ENCODE data around the gene MAP10.

Gene MAP10

DNA sequence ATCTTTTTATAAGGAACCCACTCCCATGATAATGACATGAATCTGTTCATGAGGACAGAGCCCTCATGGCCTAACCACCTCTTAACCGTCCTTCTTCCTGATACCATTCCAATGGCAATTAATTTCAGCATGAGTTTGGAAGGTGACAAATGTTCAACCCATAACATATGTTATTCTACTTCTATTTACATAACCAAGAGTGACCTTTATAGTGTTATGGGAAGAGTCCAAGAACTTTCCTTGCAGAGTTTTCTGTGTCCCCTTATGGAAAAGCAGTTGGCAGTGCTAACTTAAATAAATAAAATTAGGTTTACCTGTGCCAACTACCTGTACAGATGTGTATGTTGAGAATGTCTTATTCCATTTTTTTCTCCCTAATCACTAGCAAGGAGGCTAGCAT is 11.1 kb downstream of the MAP10 start:
- TF ChIP-seq, protein P1, sequence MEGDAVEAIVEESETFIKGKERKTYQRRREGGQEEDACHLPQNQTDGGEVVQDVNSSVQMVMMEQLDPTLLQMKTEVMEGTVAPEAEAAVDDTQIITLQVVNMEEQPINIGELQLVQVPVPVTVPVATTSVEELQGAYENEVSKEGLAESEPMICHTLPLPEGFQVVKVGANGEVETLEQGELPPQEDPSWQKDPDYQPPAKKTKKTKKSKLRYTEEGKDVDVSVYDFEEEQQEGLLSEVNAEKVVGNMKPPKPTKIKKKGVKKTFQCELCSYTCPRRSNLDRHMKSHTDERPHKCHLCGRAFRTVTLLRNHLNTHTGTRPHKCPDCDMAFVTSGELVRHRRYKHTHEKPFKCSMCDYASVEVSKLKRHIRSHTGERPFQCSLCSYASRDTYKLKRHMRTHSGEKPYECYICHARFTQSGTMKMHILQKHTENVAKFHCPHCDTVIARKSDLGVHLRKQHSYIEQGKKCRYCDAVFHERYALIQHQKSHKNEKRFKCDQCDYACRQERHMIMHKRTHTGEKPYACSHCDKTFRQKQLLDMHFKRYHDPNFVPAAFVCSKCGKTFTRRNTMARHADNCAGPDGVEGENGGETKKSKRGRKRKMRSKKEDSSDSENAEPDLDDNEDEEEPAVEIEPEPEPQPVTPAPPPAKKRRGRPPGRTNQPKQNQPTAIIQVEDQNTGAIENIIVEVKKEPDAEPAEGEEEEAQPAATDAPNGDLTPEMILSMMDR (IDR thresholded peaks at IDR 0.05; ENCODE audit: low read depth, low read length, missing control alignments), result no peak
- H3K4me3 ChIP-seq (replicated peaks; ENCODE audit: low read depth, low read length), result no peak overlapping the region
- DNase-seq (ENCODE audit: extremely low read depth, low read depth), result no peak

- DNase-seq (ENCODE audit: extremely low read depth, low read depth), result no peak
- TF ChIP-seq, protein P1 (IDR thresholded peaks at IDR 0.05; ENCODE audit: low read depth, low read length, missing control alignments), result no peak
- H3K4me3 ChIP-seq (replicated peaks; ENCODE audit: low read depth, low read length), result no peak overlapping the region
Observed at GRCh38 chr1:232818040-232818439, 12.8 kb downstream of the MAP10 start.

DNA sequence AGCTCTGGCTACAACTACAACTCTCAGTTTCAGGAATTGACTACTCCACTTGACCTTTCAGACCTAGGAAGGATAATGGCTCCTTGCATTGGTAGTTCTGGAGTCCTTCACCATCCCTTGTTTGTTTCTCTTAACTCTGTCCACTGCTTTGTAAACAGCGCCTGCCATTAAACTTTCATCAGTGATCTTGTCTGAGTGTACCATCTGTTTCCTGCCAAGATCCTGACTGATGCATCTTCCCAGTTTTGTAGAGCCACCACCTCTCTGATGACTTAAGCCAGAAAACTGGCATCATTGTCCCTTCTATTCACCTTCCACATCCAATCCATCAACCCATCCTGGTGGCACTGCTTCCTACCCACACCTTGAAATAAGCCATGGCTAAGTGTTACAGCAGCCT is 15.2 kb downstream of the MAP10 start:
- TF ChIP-seq, protein P1 (IDR thresholded peaks at IDR 0.05; ENCODE audit: low read depth, low read length, missing control alignments), result no peak
- H3K4me3 ChIP-seq (replicated peaks; ENCODE audit: low read depth, low read length), result no peak overlapping the region
- DNase-seq (ENCODE audit: extremely low read depth, low read depth), result no peak

GRCh38 chr1:232822530-232822929 is 17.3 kb downstream of the MAP10 start:
- no peak overlapping the region for H3K4me3 ChIP-seq (replicated peaks; ENCODE audit: low read depth, low read length)
- TF ChIP-seq, protein P1 (IDR thresholded peaks at IDR 0.05; ENCODE audit: low read depth, low read length, missing control alignments), result no peak
- no peak for DNase-seq (ENCODE audit: extremely low read depth, low read depth)

DNA sequence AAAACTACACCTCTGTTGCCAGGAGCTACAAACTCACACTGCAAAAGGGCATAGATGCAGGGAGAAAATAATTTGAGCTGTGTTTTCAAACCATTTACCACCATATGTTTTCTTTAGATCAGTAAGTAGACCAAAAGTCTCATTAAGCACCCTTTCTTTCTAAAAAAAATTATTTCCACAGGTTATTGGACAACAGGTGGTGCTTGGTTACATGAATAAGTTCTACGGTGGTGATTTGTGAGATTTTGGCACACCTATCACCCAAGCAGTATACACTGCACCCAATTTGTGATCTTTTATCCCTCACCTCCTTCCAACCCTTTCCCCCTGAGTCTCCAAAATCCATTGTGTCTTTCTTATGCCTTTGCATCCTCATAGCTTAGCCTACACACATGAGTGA is 21.1 kb downstream of the MAP10 start:
- DNase-seq (ENCODE audit: extremely low read depth, low read depth), result no peak
- TF ChIP-seq, protein P1 (IDR thresholded peaks at IDR 0.05; ENCODE audit: low read depth, low read length, missing control alignments), result no peak
- H3K4me3 ChIP-seq (replicated peaks; ENCODE audit: low read depth, low read length), result no peak overlapping the region

DNA sequence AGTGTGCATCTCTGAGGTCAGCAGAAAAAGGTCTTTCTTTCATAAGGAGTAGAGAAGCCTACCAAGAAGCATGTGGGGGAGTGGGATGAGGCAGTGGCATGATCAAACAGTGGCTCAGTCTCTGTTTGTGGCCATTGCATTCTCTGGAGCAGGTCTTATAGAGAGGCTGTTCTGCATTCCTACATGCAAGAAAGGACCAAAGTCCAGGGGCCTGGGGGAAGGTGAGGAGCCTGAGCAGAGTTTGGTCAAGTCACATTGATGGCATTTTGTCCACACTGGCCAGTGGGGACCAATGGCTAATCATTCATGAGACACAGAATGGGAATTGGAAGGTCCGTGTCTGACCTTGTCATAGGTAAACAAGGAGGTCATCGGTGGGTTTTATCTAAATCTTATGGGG is 25.4 kb downstream of the MAP10 start:
- no peak for DNase-seq (ENCODE audit: extremely low read depth, low read depth)
- H3K4me3 ChIP-seq (replicated peaks; ENCODE audit: low read depth, low read length), result no peak overlapping the region
- TF ChIP-seq, protein P1 (IDR thresholded peaks at IDR 0.05; ENCODE audit: low read depth, low read length, missing control alignments), result no peak

DNA sequence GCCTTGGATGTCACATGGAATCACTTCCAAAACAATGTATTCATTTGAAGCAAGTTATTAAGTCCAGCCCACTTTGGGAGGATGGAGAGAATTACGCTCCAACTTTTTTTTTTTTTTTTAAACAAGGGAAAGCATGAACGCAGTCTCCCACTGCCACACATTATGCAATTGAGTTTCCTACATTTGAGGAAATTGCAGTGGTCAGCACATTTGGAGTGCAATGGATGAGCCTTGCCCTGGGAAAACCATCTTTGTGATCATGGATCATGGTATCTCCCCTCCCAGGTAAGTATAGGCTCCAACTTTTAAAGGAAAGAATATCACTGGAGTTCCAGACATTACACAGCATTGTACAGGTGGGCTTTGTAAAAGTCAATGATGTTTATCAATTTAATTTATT is 26.7 kb downstream of the MAP10 start:
- TF ChIP-seq, protein P1 (IDR thresholded peaks at IDR 0.05; ENCODE audit: low read depth, low read length, missing control alignments), result no peak
- no peak overlapping the region for H3K4me3 ChIP-seq (replicated peaks; ENCODE audit: low read depth, low read length)
- no peak for DNase-seq (ENCODE audit: extremely low read depth, low read depth)
